ENCODE results near the gene FAM53B. TPM values are rescaled to one million over a fixed set of nuclear protein-coding genes. Genes with fewer than 3 reads are reported as not detected.

Gene FAM53B
- total RNA-seq, 1 experiment from 2014 or later = 14.9 TPM

- no TSS peak for BruUV-seq (replicated peaks)
- H3K27ac Mint-ChIP-seq (ENCODE audit: low read depth, unreplicated experiment) = peak overlapping the region; percentile 61
- H3K9me3 Mint-ChIP-seq (ENCODE audit: unreplicated experiment) = no peaks in the 10 kb centered on the region
- no peaks in the 10 kb centered on the region for H3K27me3 Mint-ChIP-seq (ENCODE audit: insufficient read depth, unreplicated experiment)
- peaks cover 42% of the 10 kb centered on the region for H3K4me1 Mint-ChIP-seq (ENCODE audit: insufficient read depth, unreplicated experiment)
- no peak for DNase-seq (ENCODE audit: unreplicated experiment)
- POLR2A ChIA-PET = no interaction called here
- H3K4me3 Mint-ChIP-seq (ENCODE audit: unreplicated experiment) = no peak overlapping the region
- intact Hi-C loops (cut with micrococcal nuclease) = loop anchor here (5.0 kb wide), 1 partner anchor 97 kb away; the partner anchor contains the start of gene FAM53B
- CTCF ChIA-PET = interaction anchor here (0.6 to 1.3 kb wide), 2 partner anchors 12 to 348 kb away, joined by 3 read pairs; no protein-coding TSS in a partner anchor
- H3K36me3 Mint-ChIP-seq (ENCODE audit: insufficient read depth, unreplicated experiment) = peaks cover 11% of the 10 kb centered on the region
- no peak for TF ChIP-seq CTCF (IDR thresholded peaks at IDR 0.05; ENCODE audit: unreplicated experiment)
These were observed 98.6 kb downstream of the FAM53B start for GRCh38 chr10:124645467-124646095.

- TF ChIP-seq CTCF (IDR thresholded peaks at IDR 0.05; ENCODE audit: unreplicated experiment) = no peak
- Mint-ChIP-seq H3K27ac (ENCODE audit: low read depth, unreplicated experiment) (no peak overlapping the region), H3K36me3 (ENCODE audit: insufficient read depth, unreplicated experiment) (peaks cover 11% of the 10 kb centered on the region), H3K4me1 (ENCODE audit: insufficient read depth, unreplicated experiment) (peaks cover 45% of the 10 kb centered on the region), H3K4me3 (ENCODE audit: unreplicated experiment) (no peak overlapping the region), H3K9me3 (ENCODE audit: unreplicated experiment) (no peaks in the 10 kb centered on the region), H3K27me3 (ENCODE audit: insufficient read depth, unreplicated experiment) (no peaks in the 10 kb centered on the region)
- DNase-seq (ENCODE audit: unreplicated experiment) = no peak
- intact Hi-C loops (cut with micrococcal nuclease) = loop anchor here (5.0 kb wide), 1 partner anchor 97 kb away; the partner anchor contains the start of gene FAM53B
- no TSS peak for BruUV-seq (replicated peaks)
- ChIA-PET POLR2A (no interaction called here), CTCF (interaction anchor here (0.6 kb wide), 1 partner anchor 348 kb away, joined by 3 read pairs; no protein-coding TSS in a partner anchor)
These were observed 99.3 kb downstream of the FAM53B start for GRCh38 chr10:124644771-124645415.

GRCh38 chr10:124644236-124644635, 99.9 kb downstream of the FAM53B start:
- Mint-ChIP-seq H3K9me3 (ENCODE audit: unreplicated experiment) (no peaks in the 10 kb centered on the region), H3K36me3 (ENCODE audit: insufficient read depth, unreplicated experiment) (peaks cover 12% of the 10 kb centered on the region), H3K27me3 (ENCODE audit: insufficient read depth, unreplicated experiment) (no peaks in the 10 kb centered on the region), H3K4me3 (ENCODE audit: unreplicated experiment) (no peak overlapping the region), H3K4me1 (ENCODE audit: insufficient read depth, unreplicated experiment) (peaks cover 38% of the 10 kb centered on the region), H3K27ac (ENCODE audit: low read depth, unreplicated experiment) (no peak overlapping the region)
- ChIA-PET CTCF (no interaction called here), POLR2A (no interaction called here)
- BruUV-seq (replicated peaks) = no TSS peak
- TF ChIP-seq CTCF (IDR thresholded peaks at IDR 0.05; ENCODE audit: unreplicated experiment) = no peak
- intact Hi-C loops (cut with micrococcal nuclease) = no loop called here
- no peak for DNase-seq (ENCODE audit: unreplicated experiment)

GRCh38 chr10:124643330-124644009, 100.7 kb downstream of the FAM53B start:
- CTCF ChIA-PET = no interaction called here
- no peak for TF ChIP-seq CTCF (IDR thresholded peaks at IDR 0.05; ENCODE audit: unreplicated experiment)
- DNase-seq (ENCODE audit: unreplicated experiment) = no peak
- no peaks in the 10 kb centered on the region for H3K27me3 Mint-ChIP-seq (ENCODE audit: insufficient read depth, unreplicated experiment)
- no TSS peak for BruUV-seq (replicated peaks)
- H3K4me1 Mint-ChIP-seq (ENCODE audit: insufficient read depth, unreplicated experiment) = peaks cover 32% of the 10 kb centered on the region
- intact Hi-C loops (cut with micrococcal nuclease) = no loop called here
- H3K36me3 Mint-ChIP-seq (ENCODE audit: insufficient read depth, unreplicated experiment) = peaks cover 15% of the 10 kb centered on the region
- no peak overlapping the region for H3K4me3 Mint-ChIP-seq (ENCODE audit: unreplicated experiment)
- no peaks in the 10 kb centered on the region for H3K9me3 Mint-ChIP-seq (ENCODE audit: unreplicated experiment)
- POLR2A ChIA-PET = no interaction called here
- no peak overlapping the region for H3K27ac Mint-ChIP-seq (ENCODE audit: low read depth, unreplicated experiment)

Measured in MCF 10A (cell line).